BJ (cell line): Measurements from ENCODE around the gene PRSS57. TPM values are rescaled to one million over a fixed set of nuclear protein-coding genes. Genes with fewer than 3 reads are reported as not detected.

ENCODE experiments used
- CTCF ChIA-PET: fragments of 350-600 bp; formaldehyde crosslinking; extraction: SDS; loops from one replicate; lab custom pipeline; 2021; ENCODE audit warnings: antibody characterized with exemption, inconsistent platforms; lab: Yijun Ruan, JAX
- POLR2A ChIA-PET: fragments of 300-600 bp; sonication (Branson Sonifier 250); formaldehyde crosslinking; extraction: SDS; loops from one replicate; lab custom pipeline; 2021; ENCODE audit warnings: antibody characterized with exemption; lab: Charles Lee
- DNase-seq: peaks from one replicate; pipeline ENCODE4 v3.0.0-alpha.2; 2011; ENCODE audit warnings: low read depth
- H3K27me3 ChIP-seq: 2 replicates; pipeline ENCODE4 v1.6.0; 2011; ENCODE audit warnings: low read length; ENCODE audit not compliant: control insufficient read depth, insufficient read depth
- H3K36me3 ChIP-seq: 2 replicates; pipeline ENCODE4 v1.5.1; 2011; ENCODE audit warnings: low read length; ENCODE audit not compliant: control insufficient read depth, insufficient read depth
- H3K4me3 ChIP-seq: 2 replicates; pipeline ENCODE4 v1.5.1; 2011; ENCODE audit warnings: low read depth, mild to moderate bottlenecking, control low read depth, low read length
- polyA plus RNA-seq: library from polyadenylated mRNA; depleted of rRNA; stranded (reverse); fragments of >200 nt; gene quantifications from 2 replicates; pipeline ENCODE4 v1.2.3, GENCODE V29; 2011
- TF ChIP-seq, protein P1 (sequence below): IDR thresholded peaks from 2 replicates; pipeline ENCODE4 v1.5.1; 2011; ENCODE audit warnings: low read depth, mild to moderate bottlenecking, control low read depth, inconsistent platforms, low read length, moderate library complexity; ENCODE audit not compliant: insufficient read depth

The PRSS57 gene
- polyA plus RNA-seq, 1 experiment, result not detected

DNA sequence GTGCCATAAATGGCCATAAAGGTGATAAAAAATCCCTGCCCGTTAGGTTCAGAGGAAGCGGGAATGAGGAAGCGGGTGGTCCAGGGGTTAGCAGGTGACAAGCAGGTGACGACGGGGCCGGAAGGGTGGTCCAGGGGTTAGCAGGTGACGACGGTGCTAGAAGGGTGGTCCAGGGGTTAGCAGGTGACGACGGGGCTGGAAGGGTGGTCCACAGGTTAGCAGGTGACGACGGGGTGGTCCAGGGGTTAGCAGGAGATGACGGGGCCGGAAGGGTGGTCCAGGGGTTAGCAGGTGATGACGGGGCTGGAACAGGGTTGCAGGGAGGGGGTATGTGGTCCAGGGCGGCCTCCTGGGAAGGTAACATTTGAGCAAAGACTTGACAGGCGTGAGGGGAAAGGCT is 6.3 kb downstream of the PRSS57 start:
- ChIA-PET POLR2A (no interaction called here), CTCF (interaction anchor here (0.6 to 0.9 kb wide), 2 partner anchors 9 to 11 kb away, joined by 3 read pairs; no protein-coding TSS in a partner anchor)
- DNase-seq, result no peak
- TF ChIP-seq, protein P1, sequence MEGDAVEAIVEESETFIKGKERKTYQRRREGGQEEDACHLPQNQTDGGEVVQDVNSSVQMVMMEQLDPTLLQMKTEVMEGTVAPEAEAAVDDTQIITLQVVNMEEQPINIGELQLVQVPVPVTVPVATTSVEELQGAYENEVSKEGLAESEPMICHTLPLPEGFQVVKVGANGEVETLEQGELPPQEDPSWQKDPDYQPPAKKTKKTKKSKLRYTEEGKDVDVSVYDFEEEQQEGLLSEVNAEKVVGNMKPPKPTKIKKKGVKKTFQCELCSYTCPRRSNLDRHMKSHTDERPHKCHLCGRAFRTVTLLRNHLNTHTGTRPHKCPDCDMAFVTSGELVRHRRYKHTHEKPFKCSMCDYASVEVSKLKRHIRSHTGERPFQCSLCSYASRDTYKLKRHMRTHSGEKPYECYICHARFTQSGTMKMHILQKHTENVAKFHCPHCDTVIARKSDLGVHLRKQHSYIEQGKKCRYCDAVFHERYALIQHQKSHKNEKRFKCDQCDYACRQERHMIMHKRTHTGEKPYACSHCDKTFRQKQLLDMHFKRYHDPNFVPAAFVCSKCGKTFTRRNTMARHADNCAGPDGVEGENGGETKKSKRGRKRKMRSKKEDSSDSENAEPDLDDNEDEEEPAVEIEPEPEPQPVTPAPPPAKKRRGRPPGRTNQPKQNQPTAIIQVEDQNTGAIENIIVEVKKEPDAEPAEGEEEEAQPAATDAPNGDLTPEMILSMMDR, result no peak
- Histone ChIP-seq H3K4me3 (no peak overlapping the region), H3K36me3 (no peaks in the 10 kb centered on the region), H3K27me3 (no peaks in the 10 kb centered on the region)

- Histone ChIP-seq H3K27me3 (no peaks in the 10 kb centered on the region), H3K36me3 (no peaks in the 10 kb centered on the region), H3K4me3 (no peak overlapping the region)
- TF ChIP-seq, protein P1, result no peak
- no peak for DNase-seq
- CTCF ChIA-PET, result no interaction called here
- POLR2A ChIA-PET, result no interaction called here
Observed at GRCh38 chr19:688214-688613, 7.0 kb downstream of the PRSS57 start.

- TF ChIP-seq, protein P1, result no peak
- DNase-seq, result no peak
- CTCF ChIA-PET, result no interaction called here
- POLR2A ChIA-PET, result no interaction called here
- Histone ChIP-seq H3K36me3 (no peaks in the 10 kb centered on the region), H3K27me3 (no peaks in the 10 kb centered on the region), H3K4me3 (no peak overlapping the region)
Observed at GRCh38 chr19:687569-688166, 7.6 kb downstream of the PRSS57 start.

DNA sequence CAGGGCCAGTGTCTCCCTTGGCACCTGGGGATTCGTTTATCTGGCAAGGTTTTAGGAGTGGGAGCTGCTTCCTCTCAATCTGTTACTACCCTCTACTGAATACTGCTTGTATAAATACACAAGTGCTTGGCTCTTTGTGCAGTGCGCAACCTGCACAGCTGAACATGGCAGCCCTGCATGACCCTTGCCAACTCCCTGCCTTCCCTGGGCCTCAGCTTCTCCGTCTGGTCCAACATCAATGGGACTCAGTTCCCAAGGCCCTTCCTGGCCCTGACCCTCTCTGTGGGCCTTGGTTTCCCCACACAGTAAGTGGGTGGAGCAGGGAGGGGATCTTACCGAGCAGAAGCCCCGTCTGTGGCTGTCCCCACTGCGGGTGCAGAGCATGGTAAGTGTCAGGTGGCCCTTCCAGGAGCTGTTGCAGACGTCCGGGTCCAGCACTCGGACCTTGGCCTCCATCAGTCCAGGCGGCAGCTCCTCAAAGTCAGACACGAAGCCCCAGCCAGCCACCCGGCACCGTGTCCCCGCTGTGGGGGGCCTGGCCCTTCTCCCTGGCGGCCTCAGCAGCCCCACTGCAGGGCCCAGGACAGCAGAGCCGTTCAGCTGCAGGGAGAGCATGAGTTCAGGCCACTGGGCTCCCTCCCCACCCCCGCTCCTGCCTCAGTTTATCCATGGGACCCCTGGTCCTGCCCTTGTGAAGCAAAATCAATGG is 8.5 kb downstream of the PRSS57 start:
- ChIA-PET POLR2A (no interaction called here), CTCF (no interaction called here)

GRCh38 chr19:685454-685931 is 9.8 kb downstream of the PRSS57 start:
- TF ChIP-seq, protein P1, result no peak
- Histone ChIP-seq H3K4me3 (no peak overlapping the region), H3K27me3 (no peaks in the 10 kb centered on the region), H3K36me3 (peaks cover 4% of the 10 kb centered on the region)
- POLR2A ChIA-PET, result no interaction called here
- CTCF ChIA-PET, result no interaction called here
- DNase-seq, result no peak

More for the DNA sequence above, 8.5 kb downstream of the PRSS57 start:
- Histone ChIP-seq H3K27me3 (no peaks in the 10 kb centered on the region), H3K4me3 (no peak overlapping the region), H3K36me3 (no peaks in the 10 kb centered on the region)
- TF ChIP-seq, protein P1, result no peak
- no peak for DNase-seq
